ENCODE data around the gene CDK5RAP2.

Gene CDK5RAP2

DNA sequence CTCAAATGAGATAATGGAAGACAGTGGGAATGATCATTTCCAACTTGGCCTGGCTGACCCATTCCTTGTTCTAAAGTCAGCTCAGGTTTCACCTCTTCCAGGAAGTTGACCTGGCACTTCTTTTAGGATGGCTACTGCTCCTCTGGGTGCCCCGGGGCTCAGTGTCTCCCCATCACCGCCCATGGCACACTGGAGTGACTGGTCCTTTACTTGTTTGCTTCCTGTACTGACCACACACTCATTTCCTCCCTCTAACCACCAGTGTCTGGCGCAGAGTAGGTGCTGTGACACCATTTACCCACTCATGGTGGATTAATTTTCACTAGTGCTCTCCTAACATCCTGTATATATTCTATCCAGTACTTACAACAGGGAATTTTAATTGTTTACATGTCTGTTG is 183.5 kb downstream of the CDK5RAP2 start:
- no peak for DNase-seq

- no peak for DNase-seq
These were observed 184.6 kb downstream of the CDK5RAP2 start for GRCh38 chr9:120395376-120395775.

- no peak for DNase-seq
These were observed 185.8 kb downstream of the CDK5RAP2 start for GRCh38 chr9:120394058-120394669.

GRCh38 chr9:120393386-120394057 is 186.4 kb downstream of the CDK5RAP2 start:
- no peak for DNase-seq

DNA sequence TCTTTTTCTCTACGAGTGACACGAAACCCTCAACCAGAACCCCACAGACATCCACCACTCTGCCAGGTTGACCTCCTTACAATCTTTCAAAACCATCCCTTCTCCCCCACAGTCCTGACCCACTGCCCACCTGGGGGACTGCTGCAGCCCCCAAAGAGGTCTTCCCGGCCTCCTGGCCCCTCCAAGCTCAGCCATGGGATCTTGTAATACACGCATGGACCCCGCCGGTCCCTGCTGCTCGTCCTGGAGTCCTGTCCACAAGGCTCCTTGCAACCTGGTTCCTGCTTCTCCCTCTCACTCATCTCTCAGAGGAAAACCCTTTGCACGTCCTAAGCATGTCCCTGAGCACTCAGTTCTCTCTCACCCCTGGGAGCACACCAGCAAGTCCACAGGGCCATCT is 187.3 kb downstream of the CDK5RAP2 start:
- no peak for DNase-seq

- DNase-seq, result no peak
These were observed 187.7 kb downstream of the CDK5RAP2 start for GRCh38 chr9:120392245-120392644.

GRCh38 chr9:120391691-120392090 is 188.3 kb downstream of the CDK5RAP2 start:
- DNase-seq, result no peak

GRCh38 chr9:120390637-120391190 is 189.3 kb downstream of the CDK5RAP2 start:
- no peak for DNase-seq

DNA sequence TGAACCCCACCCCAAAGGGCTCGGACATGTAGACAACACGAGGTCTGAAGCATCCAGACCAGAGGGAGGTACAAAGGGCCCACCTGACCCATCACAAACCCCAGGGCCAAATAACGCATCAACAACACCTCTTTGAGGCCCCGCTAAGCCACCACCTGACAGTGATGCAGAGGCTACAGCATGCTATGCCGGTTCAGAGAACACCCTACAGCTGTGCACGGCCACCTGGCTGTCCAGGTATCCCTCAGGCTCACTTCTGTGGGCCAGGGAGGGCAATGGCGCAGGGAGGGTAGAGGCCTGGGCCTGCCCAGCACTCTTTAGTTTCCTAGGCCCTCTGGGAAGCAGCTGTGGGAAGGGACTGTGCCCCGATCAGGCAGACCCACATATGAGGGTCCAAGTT is 190.1 kb downstream of the CDK5RAP2 start:
- DNase-seq, result no peak

GRCh38 chr9:120389300-120389699 is 190.7 kb downstream of the CDK5RAP2 start:
- DNase-seq, result no peak

- peak; percentile 53 for DNase-seq
These were observed 191.7 kb downstream of the CDK5RAP2 start for GRCh38 chr9:120388003-120388855.

DNA sequence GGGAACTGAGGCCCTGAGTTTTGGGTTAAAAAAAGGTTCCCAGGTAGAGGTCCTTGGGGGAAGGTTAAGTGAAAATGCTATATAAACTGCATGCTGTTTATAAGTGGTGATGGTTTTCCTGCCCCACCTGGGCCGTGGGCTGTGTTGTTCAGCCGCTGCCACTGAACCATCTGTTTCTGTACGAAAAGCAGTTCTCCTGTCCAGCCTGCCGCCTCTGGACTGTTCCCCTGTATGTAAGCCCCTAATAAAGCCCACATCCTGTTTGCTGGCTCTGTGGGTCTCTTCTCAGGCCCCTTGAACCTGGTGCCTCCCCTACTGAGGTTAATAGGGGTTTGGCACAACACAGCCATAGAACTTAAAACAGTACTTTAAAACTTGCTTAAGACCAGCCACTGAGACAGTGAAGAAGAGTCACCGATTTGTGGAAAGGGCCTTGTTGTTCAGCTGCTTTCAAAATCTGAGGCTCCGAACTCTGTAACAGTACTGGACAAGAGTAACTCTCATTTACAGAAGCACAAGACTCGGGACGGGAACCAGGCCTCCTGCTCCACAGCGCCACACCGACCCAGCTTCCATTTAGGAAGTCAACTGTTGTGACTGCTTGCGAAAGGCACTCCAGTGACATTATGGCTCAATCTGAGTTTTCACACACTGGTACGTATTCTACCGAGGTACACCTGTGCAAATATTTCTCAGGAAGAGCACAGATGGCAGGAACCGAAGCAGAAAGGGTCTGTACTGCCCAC is 192.5 kb downstream of the CDK5RAP2 start:
- peak; percentile 98 for DNase-seq

DNA sequence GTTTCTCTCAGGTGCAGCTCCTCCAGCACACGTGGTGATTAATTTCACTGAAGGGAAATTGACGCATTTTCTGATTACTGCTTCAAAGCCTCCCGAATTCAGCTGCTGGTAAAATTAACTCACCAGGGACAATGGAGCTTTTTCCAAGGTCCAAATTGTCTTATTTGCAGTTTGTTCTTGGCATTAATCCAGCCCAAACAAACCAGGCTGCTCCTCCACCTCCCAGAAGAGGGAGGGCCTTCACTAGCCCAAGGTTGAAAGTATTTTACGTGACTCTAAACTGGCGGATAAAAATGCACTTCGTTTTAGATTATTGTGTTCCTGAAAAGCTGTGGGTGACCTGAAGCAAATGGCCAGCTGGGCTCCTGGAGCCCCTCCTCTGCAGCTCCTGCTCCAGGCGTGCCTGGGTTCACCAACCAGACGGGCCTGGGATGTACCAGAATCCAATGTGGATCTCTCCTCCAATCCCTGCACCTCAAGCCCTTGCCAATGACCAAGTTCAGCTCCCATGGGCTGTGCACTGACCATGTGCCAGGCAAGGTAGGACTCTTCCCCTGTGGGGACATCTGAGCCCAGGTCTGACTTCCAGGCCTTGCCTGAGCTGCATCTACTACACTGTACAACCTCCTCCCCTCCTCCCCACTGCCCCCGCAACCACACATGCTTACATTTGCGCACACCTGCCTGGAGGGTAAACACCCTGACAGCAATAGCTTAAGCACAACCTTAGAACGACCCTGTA is 193.4 kb downstream of the CDK5RAP2 start:
- peak; percentile 96 for DNase-seq

DNA sequence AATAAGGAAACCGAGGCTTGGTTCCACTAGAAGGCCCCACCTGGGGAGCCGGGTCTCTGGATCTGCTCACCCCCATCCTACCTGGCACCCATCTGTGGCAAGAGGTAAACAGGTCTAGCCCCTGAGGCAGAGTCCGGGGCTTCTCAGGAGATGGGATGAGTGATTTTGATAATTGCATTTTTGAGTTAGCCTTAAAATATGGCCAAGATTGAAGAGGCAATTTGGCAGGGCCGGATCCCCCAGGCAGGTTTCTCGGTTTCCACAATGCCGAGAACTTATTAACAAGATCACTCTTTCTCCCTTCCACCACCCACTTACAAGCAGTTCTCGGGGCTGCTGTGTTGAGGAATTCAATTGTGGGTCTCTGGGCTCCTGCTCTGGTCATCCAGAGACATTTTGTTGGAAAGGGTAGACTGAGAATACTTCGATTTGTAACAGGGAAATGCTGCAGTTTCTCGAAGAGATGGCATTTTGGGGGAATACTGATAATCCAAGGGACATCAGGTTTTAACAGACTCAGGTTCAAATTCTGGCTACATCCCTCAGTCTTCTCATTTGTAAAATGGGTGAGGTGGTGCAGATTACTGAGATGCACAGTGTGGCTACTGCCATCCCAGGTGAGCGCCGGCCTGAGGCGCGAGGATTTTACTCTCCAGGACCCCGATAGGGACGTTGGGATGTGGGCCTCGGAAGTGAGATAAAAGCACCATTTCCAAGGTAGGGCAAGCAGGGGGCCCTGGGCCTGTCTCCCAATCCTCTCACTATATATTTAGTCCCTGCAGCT is 194.2 kb downstream of the CDK5RAP2 start:
- no peak for DNase-seq

GRCh38 chr9:120384925-120385272 is 195.1 kb downstream of the CDK5RAP2 start:
- DNase-seq, result no peak

DNA sequence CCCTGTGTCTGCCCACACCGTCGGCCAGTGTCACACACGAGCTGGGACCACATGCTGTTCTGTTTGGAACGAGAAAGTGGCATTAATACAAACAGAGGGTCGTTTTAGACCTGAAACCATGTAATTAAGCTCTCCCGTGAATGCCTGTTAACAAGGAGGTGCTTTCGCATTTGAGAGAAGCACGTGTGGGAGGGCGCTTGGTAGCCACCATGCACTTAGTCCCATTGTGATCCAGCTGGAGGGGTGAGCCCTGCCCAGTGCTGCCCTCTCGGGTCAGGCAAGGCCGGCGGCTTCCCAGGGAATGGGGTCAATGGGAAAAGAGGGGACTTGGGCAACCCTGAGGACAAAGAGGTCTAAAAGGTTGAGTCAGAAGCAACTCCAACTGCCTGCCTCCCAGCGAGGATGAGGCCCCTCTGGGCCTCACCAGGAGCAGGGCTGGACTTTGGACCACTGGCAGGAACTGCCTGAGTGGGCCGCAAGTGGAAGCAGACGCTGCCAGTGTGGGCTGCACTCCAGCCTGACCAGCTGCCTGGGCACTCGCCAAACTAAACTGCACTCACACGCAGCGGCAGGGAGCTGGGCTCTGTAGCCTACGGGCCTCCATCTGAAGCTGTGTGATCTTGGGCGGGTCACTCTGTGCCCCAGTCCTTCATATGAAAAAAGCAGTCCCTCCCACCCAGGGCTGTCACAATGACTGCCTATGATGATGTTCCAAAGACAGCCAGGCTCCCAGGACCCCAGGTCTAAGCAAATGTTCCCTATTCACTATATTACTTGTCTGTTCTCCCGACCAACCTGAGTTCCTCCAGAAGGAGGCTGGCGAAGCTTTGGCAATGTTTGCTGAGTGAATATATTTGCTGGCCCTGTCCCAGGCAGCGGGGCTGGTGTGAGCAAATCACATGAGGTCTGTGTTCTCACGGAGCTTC is 195.7 kb downstream of the CDK5RAP2 start:
- peak; percentile 44 for DNase-seq

GRCh38 chr9:120383611-120383998 is 196.4 kb downstream of the CDK5RAP2 start:
- DNase-seq, result peak; percentile 29

DNA sequence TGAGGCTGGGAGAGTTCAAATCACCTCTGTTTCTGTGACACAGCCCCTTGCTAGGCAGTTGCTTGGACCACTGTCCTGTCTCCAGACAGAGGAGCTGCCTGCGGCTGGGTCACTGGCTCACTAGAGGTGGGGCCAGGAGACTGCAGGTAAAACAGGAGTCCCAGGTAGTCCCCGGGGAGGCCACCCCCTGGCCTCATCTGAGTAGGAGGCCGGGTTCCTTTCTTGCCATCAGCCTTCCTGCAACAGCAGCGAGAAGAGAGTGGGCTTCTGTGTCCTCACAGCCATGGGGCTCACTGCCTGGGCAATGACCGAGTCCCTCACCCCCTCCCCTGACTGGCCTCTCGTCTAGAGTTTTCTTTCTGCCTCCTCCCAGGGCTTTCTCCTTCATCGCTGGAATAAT is 197.5 kb downstream of the CDK5RAP2 start:
- DNase-seq, result no peak

- DNase-seq, result no peak
These were observed 198.1 kb downstream of the CDK5RAP2 start for GRCh38 chr9:120381839-120382238.

DNA sequence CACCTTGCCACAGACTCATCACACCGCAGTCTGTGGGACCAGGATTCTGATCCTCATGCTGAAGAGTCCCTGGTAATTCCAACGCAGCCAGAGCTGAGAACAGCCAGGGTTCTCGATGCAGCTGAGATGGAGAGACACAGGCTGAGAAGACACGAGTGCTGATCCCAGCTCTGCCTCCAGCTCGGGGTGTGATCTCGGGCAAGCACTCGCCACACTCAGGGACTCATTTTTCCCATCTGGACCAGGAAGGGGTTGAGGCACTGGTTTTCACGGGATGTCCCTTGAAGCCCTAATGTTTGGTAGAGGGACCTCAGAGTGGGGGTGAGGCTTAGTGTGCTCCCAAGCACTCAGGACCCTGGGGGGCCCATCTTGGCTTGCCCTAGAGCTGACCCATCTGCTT is 200.4 kb downstream of the CDK5RAP2 start:
- no peak for DNase-seq
